Measurements from ENCODE around the gene SLC25A21. TPM values are rescaled to one million over a fixed set of nuclear protein-coding genes. Genes with fewer than 3 reads are reported as not detected.

The SLC25A21 gene
- total and polyA plus RNA-seq, 2 of the 13 experiments (the other 11 are each of a cell fraction or from before 2014, with no cell fraction given), result 1.9 to 2.9 TPM

DNA sequence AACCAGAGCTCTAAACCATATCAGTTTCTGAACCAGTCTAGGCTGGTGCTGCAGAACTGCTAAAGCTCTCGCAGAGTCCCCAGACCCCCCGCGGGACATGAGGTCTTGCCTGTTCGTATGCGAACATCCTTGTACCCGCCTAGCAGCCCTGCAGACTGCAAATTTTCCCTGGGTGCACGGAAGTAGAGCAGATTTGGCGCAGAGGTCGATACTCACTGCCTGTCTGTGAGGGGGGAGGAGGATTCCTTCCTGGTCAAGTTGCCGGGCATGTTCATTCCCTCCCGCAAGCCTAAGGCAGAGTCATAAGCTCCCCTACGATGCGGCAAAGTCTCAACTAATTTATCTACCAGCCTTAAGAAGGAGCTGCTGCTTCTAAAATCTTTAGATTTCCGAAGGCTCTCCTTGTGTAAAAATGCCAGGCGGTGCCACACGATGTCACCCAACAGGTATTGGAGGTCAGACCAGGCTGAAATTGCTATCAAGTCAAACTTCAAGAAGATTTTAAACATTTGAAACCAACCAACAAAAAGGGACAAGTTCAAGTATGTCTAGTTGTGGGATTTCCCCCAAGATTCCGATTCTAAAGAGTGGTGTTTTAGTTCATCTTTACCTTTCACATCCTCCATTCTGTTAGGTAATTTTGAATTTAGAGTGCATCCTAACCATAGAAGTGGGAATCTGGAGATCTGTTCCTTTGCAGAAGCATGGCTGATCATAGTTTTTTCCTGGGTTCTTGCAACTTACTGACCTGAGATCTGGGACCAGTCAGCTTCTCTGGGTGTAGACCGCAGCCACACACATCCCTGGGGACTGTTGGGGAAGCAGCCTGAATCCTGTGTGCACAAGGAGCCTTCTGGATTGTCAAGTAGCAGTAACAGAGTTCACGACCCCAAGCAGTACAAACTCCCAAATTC lies 512.3 kb downstream of the SLC25A21 start:
- in situ Hi-C loops (cut with HindIII; ENCODE audit: extremely low pct_ligation_motif_present, low pct_unique_long_range_greater_than_20kb), result no loop called here

More for the DNA sequence above, 512.3 kb downstream of the SLC25A21 start:
- ATAC-seq (no peak), DNase-seq (ENCODE audit: low spot score) (no peak), FAIRE-seq (peak; percentile 15)
- 0 out of 2 replicates have a peak, but pooled peaks have one; percentile 35 for TF ChIP-seq ZNF234 (CRISPR knock-in tag; conservative IDR thresholded peaks at IDR 0.05)
- TF ChIP-seq ZNF639 (CRISPR knock-in tag; conservative IDR thresholded peaks at IDR 0.05), result no peak
- TF ChIP-seq ZNF121 (CRISPR knock-in tag; IDR thresholded peaks at IDR 0.05), result no peak
- TF ChIP-seq ATF3 (CRISPR knock-in tag; IDR thresholded peaks at IDR 0.05), result no peak
- TF ChIP-seq DNMT1 (CRISPR knock-in tag; IDR thresholded peaks at IDR 0.05), result no peak
- TF ChIP-seq ZBTB2 (CRISPR knock-in tag; IDR thresholded peaks at IDR 0.05; ENCODE audit: low read depth), result no peak
- TF ChIP-seq HHEX (CRISPR knock-in tag; IDR thresholded peaks at IDR 0.05), result no peak
- no peak for TF ChIP-seq ATAD3A (CRISPR knock-in tag; IDR thresholded peaks at IDR 0.05)
- TF ChIP-seq EZH2 (conservative IDR thresholded peaks at IDR 0.05; ENCODE audit: low read depth, low read length), result peak; percentile 53
- TF ChIP-seq, protein P1, sequence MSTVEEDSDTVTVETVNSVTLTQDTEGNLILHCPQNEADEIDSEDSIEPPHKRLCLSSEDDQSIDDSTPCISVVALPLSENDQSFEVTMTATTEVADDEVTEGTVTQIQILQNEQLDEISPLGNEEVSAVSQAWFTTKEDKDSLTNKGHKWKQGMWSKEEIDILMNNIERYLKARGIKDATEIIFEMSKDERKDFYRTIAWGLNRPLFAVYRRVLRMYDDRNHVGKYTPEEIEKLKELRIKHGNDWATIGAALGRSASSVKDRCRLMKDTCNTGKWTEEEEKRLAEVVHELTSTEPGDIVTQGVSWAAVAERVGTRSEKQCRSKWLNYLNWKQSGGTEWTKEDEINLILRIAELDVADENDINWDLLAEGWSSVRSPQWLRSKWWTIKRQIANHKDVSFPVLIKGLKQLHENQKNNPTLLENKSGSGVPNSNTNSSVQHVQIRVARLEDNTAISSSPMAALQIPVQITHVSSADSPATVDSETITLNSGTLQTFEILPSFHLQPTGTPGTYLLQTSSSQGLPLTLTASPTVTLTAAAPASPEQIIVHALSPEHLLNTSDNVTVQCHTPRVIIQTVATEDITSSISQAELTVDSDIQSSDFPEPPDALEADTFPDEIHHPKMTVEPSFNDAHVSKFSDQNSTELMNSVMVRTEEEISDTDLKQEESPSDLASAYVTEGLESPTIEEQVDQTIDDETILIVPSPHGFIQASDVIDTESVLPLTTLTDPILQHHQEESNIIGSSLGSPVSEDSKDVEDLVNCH (CRISPR knock-in tag; IDR thresholded peaks at IDR 0.05), result no peak
- no peak for TF ChIP-seq ZNF510 (CRISPR knock-in tag; IDR thresholded peaks at IDR 0.05; ENCODE audit: low read depth)
- no peak for TF ChIP-seq NFATC3 (CRISPR knock-in tag; IDR thresholded peaks at IDR 0.05)
- TF ChIP-seq ZNF615 (CRISPR knock-in tag; IDR thresholded peaks at IDR 0.05; ENCODE audit: borderline replicate concordance), result no peak
- intact Hi-C loops (cut with micrococcal nuclease; ENCODE audit: unreplicated experiment), result no loop called here
- H3K9me3 ChIP-seq (ENCODE audit: low read length), result no peaks in the 10 kb centered on the region
- no TSS peak for BruUV-seq (replicated peaks)
- H3K4me3 ChIP-seq (replicated peaks in 1 of 3; ENCODE audit: insufficient read depth in 1 of 3, low read depth in 2 of 3, low read length in 3 of 3), result no peak overlapping the region
- WGBS (ENCODE audit: low lambda C conversion rate), result 40% methylated on average over 19 of the region's 19 CpGs
- no peak overlapping the region for H3K9ac ChIP-seq (ENCODE audit: insufficient read depth, low read depth, low read length)
- ChIA-PET CTCF (ENCODE audit: low intra/inter-chr PET ratio, low total read pairs) (no interaction called here), POLR2A (no interaction called here)
- no peaks in the 10 kb centered on the region for H3K36me3 ChIP-seq (replicated peaks in 1 of 2; ENCODE audit: control insufficient read depth in 1 of 2, insufficient read depth in 2 of 2, low read length in 2 of 2)
- H4K20me1 ChIP-seq (ENCODE audit: insufficient read depth, low read length), result peaks cover 2% of the 10 kb centered on the region; the same call in 1 of the 2 replicates
- no peaks in the 10 kb centered on the region for H3K79me2 ChIP-seq (ENCODE audit: insufficient read depth, low read length)
- H3K4me2 ChIP-seq (ENCODE audit: low read depth, low read length), result no peak overlapping the region
- H3K27ac ChIP-seq (ENCODE audit: extremely low read length, insufficient read depth, low read length), result no peak overlapping the region
- H3K27me3 ChIP-seq (ENCODE audit: control insufficient read depth in 1 of 2, insufficient read depth in 2 of 2, low read length in 2 of 2), result peaks cover 59 to 98% of the 10 kb centered on the region in 2 experiments
- H3K4me1 ChIP-seq (ENCODE audit: insufficient read depth, low read length), result peaks cover 23% of the 10 kb centered on the region
- H2AFZ ChIP-seq (ENCODE audit: low read length), result no peak overlapping the region
